GM19328 (cell line): ENCODE data around the gene PRPF40A.

Experiments
- ATAC-seq: cut with Tn5 transposase; IDR thresholded peaks from one replicate; pipeline ENCODE4 v1.9.1; 2021; ENCODE audit warnings: mild to moderate bottlenecking, moderate library complexity; ENCODE audit not compliant: unreplicated experiment

Gene PRPF40A

DNA sequence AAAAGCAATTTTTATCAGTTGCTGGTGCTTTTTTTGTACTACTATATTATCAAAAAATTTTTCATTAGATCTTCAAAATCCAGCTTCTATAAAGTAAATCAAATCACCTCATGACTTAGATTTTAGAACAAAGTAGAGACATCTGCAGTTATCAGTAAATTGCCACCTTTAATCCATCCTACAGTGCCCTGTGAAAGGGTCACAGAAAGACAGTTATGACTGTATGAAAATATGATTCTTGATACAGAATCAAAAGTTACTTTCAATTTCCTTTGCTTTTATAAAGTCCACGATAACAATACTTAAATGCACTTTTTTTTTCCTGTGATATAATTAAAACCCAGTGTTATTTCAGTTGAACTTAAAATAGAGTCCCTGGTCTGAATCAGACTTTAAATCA, 61.4 kb downstream of the PRPF40A start:
- ATAC-seq, result no peak

DNA sequence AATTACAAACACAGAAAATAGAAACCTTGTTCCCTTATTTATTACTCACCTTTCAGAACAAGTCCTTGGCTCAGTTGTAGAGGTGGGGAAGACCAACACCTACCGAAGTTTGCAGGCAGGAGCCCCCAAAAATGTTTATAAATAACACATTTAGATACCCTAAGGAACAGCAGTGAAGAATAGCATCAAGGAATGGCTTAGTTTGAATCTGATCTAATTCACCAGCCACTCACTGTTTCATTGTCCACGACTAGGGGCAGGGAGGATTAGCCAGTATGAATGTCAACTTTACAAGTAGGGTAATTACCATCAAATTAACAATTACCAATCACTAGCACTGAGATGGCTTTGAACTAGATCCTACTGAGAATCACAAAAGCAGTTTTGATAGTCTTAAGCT, 65.4 kb downstream of the PRPF40A start:
- no peak for ATAC-seq

DNA sequence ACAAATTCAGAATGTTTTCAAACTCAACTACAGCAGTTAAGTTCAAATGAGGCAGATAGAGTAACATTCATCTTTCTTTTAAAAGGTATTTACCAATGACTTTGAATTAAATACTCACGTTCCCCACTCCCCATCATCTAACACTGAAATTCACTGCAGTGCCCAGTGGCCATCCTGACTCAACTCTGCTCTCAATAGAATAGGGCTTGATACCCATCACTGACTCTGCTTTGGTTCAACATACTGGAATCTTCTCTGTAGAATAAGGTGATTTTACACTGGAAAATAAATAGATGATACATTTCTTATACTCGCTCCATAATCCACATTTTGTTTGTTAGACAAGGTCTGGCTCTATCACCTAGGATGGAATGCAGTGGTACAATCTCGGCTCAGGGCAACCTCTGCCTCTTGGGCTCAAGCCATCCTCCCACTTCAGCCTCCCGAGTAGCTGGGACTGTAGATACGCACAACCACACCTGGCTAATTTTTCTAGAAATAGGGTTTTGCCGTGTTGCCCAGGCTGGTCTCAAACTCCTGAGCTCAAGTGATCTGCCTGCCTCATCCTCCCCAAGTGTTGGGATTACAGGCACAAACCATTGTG, 66.4 kb downstream of the PRPF40A start:
- ATAC-seq, result no peak

DNA sequence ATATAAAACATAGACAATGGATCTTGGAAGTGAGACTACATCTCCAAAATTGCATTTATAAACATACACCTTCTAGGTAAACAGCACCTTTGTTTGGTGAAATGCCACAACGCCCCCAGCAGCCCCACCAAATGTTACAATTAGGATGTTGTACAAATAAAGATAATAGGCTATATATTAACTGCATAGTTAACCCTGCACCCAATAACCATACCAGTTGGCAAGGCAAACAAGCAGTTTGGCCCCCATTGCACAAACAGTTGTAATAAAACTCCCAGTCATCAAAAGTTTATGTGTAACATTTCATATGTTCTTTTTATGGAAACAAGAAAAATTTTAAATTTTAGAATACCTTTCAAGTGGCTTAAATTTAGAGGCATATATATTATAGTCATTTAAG, 67.3 kb downstream of the PRPF40A start:
- ATAC-seq, result no peak

DNA sequence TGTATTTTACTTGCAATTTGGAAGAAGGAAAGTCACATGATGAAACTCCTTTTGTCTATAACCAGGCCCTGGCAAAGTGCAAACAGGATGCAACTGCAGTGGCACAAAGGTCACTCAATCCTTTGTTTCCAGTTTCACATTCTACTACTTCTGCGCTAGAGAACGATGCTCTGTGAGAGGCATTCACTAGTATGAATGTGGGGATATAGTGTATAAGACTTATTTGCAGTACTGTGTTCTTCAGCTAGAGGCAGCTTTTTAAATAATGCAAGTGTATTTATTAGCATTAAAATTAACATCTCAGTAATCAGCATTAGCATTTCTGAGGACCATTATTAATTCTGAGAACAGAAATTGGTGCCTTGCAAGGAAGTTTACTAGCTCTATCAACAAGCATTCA, 68.9 kb downstream of the PRPF40A start:
- no peak for ATAC-seq

DNA sequence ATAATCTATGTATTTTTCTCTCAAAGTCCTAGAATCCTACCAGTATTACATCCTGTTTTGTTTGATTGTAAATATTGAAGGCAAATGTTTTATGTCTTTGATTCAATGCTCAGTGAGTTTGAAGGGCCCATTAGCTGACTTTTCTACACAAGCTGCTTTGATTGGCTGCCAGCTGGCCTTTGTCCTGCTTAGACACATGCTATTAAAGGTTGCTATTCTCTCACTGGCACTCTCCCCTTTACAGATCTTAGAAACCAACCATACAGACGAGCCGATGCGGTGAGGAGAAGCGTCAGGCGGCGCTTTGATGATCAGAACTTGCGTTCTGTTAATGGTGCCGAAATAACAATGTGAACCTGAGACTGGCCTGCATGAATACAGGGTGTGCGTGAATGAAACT, 69.7 kb downstream of the PRPF40A start:
- ATAC-seq, result no peak

DNA sequence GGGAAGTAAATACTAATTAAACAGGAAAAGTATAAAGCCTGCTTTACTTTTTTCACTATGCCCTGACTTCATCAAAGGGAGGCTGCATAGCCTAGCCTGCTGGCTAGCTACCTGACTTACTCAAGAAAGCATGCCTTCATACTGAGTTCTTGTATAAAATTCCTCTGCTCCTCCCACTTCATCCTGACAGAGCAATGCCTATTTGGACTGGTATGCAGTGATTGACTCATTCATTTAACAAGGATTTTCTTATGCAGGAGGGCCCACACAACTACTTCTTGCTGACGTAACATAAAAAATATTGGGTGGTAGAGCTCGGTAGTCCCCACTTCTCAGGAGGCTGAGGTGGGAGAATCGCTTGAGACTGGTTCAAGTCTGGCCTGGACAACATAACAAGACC, 70.5 kb downstream of the PRPF40A start:
- ATAC-seq, result no peak

DNA sequence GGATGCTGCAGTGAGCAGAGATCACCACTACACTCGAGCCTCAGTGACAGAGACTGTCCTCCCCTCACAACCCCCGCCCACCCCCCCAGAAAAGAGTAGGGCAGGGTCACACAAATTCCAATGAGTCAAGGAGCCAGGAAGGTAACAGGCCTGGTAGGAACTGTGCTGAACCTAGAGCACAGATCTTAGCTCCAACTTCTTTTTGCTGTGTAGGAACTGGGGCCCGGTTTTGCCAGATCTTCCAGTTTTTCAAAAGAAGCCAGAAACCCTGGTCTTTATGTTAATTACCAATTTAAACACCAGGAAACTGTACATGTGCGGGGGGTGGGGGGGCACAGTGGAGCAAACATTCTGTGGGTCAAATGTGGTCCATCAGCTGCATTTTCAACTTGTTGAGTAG, 71.0 kb downstream of the PRPF40A start:
- no peak for ATAC-seq

DNA sequence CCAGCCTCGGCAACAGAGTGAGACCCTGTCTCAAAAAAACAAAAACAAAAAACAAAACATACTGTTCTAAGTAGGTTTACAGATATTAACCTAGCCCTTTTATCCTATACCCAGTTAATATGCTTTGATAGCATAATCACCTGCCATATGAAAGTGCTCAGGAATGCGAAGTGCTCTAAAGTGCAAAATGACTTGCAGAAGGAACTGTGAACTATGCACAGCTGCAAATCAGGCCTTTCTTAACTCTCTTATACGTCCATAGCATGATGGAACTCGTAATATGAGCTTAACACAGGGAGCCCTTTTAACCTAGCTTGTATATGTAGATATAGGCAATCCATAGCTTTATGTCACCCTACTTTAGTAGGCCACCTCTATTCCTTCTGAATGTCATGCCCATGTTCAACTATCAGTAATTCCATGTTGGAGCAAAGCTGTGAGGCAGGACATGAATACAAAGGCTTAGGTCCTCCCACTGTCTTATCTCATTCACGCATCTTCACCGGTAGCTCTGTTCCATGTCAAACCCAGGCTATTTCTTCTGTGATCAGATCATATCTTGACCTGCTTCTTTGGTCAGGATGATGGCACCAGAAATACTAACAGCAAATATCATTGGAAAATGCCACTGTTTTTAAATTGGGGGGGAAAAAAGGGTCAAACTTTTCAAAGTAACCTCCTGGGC, 72.9 kb downstream of the PRPF40A start:
- no peak for ATAC-seq

DNA sequence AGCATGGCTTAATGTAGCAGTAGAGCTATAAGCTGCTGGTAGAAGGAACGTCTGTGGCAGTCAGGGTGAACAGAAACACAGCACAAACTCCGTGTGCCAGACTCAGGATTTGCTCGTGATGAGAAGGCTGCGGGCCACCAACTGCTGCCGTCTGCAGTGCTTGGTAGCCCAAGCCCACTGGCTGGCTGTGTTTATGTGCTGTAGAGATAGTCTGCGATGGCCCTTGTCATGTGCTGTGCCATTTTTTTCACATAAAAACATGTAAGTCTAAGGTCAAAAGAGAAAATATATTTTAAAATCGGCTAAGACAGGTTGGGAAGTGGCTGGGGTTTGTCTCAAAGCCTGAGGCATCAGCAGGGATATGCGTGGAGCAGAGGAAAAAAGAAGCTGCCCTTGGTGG, 78.7 kb downstream of the PRPF40A start:
- ATAC-seq, result no peak

DNA sequence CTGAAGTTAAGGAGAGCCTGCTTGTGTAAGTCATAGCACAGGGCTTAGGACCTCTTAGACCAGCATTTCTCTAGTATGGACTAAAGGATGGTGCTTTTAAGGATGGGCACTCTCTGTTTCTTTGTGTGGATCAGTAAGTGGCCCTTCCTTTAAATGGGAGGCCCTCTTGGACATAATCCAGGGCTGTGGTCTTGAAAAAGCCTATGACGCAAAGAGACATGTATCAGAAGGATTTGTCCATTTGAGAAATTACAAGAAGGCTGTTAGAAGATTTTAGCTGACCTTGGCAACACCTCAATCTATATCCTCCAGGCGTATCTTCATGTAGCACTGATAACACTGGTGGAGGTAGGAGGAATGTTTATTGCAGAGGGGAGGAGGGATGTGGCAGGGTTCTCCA, 79.2 kb downstream of the PRPF40A start:
- no peak for ATAC-seq

DNA sequence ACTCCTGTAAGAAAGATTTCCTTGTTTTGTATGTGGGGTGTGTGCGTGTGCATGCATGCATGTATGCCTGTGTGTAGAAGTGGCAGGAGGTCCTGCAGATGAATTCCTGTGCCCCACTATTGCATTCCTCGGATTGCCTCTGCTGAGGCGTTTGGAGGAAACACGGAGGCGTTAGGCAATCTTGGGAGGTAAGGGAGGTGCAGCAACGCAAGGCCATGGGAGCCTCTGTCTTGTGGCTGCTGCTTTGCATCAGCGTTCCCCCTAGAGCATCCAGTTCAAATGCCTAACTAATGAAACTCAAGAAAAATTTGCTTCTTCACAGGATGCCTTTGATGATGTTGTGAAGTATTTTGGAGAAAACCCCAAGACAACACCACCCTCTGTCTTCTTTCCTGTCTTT, 80.0 kb downstream of the PRPF40A start:
- ATAC-seq, result no peak

DNA sequence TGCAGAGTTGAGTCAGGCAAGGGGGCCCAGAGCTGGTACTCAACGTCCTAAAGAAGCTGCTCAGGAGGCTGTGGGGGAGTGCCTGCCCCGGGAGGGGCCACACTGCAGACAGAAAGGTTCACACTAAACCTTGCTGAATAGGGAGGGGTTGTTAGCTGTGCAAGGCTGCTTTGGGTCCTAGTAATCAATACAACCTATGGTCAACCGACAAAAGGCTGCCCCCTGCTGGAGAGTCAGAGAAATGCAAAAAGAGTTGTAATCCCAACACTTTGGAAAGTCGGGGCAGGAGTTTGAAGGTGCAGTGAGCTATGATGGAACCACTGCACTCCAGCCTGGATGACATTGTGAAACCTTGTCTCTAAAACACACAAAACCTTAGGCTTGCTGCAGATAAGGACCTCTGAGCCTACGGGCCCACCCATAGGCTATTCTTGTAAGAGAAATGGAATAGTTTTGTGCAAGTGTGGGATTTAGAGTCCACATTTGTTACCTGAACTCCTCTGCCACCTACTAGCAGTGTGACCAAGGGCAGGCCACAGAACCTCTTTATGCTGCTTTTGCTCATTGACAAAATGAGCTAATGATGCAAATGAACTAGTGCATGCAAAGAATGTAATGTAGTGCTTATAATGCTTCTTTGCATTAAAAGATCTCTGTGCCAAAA, 81.5 kb downstream of the PRPF40A start:
- no peak for ATAC-seq

DNA sequence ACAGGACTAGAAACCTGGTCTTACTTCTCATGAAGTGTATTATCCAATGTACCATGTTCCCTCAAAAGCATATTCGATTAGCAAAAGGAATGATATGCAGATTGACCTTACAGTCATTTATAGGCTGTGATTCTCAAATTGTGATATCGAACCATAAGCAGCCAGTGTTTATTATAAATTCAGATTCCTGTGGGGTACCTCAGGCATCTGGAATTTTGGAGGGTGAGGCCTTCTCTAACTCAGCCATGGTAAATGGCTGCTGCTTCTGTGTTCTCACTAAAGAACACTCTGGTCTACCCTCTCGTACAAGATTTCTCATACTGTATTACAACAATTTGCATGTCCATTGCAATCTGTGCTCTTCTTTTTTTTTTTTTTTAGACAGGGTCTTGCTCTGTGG, 84.5 kb downstream of the PRPF40A start:
- ATAC-seq, result no peak

DNA sequence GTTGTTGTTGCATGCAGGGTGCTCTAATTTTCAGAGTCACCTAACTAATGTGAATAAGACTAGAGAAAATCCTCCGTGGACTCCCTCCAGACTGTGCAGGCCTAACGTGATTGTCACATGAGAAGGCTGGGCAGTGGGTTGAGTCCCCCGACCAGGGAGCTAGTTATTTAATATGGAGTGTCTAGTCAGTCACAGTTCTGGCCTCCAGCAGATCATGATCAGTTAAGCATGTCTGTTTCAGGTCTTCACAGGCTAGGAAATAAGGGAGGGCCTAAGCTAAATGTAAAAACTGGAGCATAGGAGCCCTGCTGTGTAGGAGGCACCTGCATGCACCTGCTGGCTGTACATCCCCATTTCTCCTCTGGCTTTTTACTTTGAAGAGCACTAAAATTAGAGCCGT, 86.8 kb downstream of the PRPF40A start:
- no peak for ATAC-seq

DNA sequence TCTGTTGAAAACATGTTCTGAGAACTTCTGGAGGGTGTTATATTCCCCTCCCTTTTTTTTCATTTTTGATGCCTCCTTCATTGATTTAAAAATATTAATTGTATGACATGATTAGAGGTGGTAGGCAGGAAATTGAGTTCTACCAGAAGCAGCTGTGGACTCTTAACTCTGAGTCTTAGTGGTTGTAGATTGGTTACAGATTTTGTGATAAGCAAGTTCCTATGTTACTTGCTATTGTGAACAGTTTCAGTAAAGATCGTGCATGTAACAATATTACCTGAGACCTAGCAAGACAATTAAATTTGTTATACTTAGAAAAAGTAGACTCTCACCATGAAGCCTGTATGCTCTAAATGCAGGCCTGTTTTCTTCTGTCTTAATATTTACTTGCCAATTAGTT, 88.1 kb downstream of the PRPF40A start:
- no peak for ATAC-seq

DNA sequence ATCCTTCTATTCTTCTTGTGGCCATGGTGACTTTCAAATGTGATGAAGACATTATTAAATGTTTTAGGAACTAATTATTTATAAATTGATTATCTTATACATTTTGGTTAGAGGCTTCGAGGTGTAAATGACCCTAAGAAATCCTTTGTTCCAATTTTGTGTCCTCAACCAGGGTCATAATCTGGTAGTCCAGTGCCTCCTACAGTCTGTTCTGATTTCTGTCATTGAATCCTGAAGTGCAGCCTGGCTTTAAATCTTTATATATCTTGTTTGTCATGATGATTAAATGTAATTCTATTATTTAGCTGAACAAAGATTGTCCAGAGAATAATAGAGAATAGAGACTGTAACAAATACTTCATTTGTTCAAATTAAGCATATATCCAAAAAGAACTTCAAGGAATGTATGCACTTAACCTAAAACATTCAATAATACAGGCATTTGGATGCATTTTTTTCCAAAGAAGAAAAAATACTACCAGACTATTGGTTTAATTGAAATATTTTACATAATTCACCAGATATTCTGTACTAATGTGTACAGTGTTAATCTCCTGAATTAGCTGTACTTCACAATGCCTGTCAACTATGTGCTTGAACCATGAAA, 89.8 kb downstream of the PRPF40A start:
- no peak for ATAC-seq

DNA sequence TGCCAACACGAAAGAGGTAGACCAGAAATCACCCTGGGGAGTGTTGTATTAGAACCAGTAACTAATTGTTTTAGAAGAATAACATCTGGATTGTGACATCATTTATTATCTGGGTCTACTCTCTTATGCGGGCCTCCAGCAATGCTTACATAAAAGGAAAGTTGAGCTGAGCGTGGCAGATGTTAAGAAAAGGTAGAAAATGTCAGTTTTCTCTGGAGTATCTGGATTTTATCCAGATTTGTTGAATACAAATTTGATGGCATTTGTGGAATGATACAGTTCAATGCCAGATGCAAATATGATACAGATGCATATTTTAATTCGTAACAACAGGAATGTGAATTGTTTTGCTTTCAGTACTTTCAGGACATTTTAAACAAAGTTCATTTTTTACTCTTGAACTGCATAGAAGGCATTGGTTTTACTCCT, 90.3 kb downstream of the PRPF40A start:
- ATAC-seq, result no peak

DNA sequence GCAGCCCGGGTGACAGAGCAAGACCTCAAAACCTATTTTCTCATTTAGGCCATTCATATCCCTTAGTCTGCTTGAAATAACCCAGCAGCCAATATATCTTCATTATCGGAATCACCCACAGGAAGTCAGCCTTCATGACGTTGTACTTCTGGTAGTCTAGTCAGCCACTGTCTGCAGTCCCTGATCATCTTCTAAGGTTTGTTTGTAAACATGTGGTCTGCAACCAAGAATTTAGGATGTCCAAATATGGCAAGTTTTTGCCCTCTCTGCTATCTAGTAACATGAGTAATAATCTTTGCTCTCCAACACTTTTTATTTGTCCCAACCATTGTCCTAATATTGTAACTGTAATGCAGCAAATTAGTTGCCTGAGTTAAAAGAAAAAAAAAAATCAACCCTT, 92.5 kb downstream of the PRPF40A start:
- ATAC-seq, result no peak

DNA sequence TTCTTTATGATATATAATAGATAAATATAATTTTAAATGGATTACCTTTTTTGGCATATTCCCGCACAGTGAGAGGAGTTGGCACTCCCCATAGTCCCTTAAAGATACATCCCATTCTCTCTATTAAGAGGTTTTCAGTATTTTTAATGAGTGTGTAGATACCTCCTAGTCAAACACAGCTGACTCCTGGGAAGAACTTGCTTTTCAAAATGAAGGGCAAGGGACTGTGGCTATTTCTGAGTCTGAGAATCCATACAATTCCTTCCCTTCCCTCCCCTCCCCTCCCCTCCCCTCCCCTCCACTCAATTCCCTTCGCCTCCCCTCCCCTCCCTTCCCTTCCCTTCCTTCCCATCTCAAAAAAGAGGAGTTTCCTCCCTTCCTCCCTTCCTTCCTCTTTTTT, 93.5 kb downstream of the PRPF40A start:
- no peak for ATAC-seq

DNA sequence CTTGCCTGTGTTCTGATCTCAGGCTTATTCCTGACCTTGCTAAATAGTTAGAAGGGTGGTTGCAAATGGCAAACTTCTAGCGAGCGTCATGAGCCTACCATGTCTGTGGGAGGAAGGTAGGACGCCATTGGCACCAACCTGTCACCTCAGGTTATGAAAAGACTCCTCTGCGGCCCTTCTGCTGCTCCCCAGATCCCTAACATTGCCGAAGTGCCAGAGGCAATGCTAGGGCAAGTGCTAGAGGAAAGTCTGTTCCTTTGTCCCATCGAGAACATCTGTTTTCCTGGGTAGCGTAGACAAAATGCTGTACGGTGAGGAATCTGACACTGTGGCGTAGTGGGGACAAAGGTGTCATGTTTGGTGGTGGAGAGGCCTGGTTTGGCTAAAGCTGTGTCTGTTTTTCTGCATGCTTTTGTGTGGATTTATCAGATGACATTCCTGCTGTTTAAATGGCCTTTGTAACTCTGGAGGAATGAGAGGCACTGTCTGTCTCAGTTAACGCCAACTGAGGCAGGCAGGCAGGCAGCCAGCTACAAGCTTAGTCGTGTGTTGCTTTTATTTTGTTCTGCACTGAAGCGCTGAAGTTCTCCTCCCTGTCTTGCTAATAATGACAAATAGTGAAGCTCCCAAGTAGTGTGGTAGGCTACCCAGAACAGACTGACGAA, 94.1 kb downstream of the PRPF40A start:
- ATAC-seq, result no peak

DNA sequence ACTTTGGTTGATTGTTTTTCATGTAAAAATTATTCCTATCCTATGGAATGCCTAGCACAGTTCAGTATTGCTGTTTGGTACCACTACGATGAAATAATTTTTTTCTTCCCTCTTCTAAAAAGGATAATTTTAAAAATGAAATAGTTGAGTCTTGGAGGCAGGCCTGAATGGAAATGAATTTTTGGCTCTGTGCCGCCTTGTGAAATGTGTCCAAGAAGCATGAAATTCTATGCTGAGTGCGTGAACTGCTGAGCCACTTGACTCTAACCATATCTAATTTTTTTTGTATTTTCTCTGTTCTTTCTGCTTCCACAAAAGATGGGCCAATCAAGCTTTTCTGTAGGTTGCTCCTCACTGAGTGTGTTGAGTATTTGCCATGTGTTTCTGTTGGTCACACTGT, 95.0 kb downstream of the PRPF40A start:
- ATAC-seq, result no peak
